DOHH2 (cell line): Measurements from ENCODE around the gene STARD4.

ENCODE experiments used
- EZH2phosphoT487 ChIP-seq: fragments of 200-600 bp; sonication (generic); IDR thresholded peaks from 2 replicates; pipeline ENCODE4 v1.6.1; 2017; ENCODE audit warnings: borderline replicate concordance, mild to moderate bottlenecking, antibody characterized with exemption, low read length, moderate library complexity, mixed read lengths
- TF ChIP-seq, protein P1 (sequence below): fragments of 200-600 bp; sonication (generic); IDR thresholded peaks from one replicate; pipeline ENCODE4 v1.5.1; 2014; ENCODE audit warnings: antibody characterized with exemption, mild to moderate bottlenecking, low read depth, low read length; ENCODE audit not compliant: poor library complexity, severe bottlenecking

GRCh38 chr5:111548992-111549649, 36.8 kb upstream of the STARD4 start:
- TF ChIP-seq, protein P1, sequence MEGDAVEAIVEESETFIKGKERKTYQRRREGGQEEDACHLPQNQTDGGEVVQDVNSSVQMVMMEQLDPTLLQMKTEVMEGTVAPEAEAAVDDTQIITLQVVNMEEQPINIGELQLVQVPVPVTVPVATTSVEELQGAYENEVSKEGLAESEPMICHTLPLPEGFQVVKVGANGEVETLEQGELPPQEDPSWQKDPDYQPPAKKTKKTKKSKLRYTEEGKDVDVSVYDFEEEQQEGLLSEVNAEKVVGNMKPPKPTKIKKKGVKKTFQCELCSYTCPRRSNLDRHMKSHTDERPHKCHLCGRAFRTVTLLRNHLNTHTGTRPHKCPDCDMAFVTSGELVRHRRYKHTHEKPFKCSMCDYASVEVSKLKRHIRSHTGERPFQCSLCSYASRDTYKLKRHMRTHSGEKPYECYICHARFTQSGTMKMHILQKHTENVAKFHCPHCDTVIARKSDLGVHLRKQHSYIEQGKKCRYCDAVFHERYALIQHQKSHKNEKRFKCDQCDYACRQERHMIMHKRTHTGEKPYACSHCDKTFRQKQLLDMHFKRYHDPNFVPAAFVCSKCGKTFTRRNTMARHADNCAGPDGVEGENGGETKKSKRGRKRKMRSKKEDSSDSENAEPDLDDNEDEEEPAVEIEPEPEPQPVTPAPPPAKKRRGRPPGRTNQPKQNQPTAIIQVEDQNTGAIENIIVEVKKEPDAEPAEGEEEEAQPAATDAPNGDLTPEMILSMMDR = no peak
- TF ChIP-seq EZH2phosphoT487 = no peak
